HG02763 (cell line): ENCODE results near the gene PMM1.
"Not testable (repeated sequence)": the region's sequence is repeated elsewhere in the genome, so short reads cannot be mapped to it uniquely, and the experiment has no call there.

Experiments used
- ATAC-seq: cut with Tn5 transposase; IDR thresholded peaks from one replicate; pipeline ENCODE4 v1.9.1; 2021; ENCODE audit warnings: mild to moderate bottlenecking, moderate library complexity; ENCODE audit not compliant: unreplicated experiment

Gene PMM1

GRCh38 chr22:41589391-41590241, at the start of gene PMM1:
Gene PMM1 (minus strand): TSS chr22:41589840. CDS start chr22:41589805, 35 bp downstream.
- ATAC-seq: peak; percentile 95

- no peak for ATAC-seq
These were observed 49.1 kb upstream of the PMM1 start for GRCh38 chr22:41638748-41639147.

GRCh38 chr22:41638124-41638523, 48.5 kb upstream of the PMM1 start:
- no peak for ATAC-seq

GRCh38 chr22:41637623-41638022, 48.0 kb upstream of the PMM1 start:
- not testable (repeated sequence) for ATAC-seq

GRCh38 chr22:41636467-41636866, 46.8 kb upstream of the PMM1 start:
- no peak for ATAC-seq

- ATAC-seq: not testable (repeated sequence)
These were observed 45.0 kb upstream of the PMM1 start for GRCh38 chr22:41634610-41635009.

GRCh38 chr22:41631615-41632014, 42.0 kb upstream of the PMM1 start:
- ATAC-seq: not testable (repeated sequence)

GRCh38 chr22:41631115-41631514, 41.5 kb upstream of the PMM1 start:
- ATAC-seq: not testable (repeated sequence)

GRCh38 chr22:41625577-41625976, 35.9 kb upstream of the PMM1 start:
- ATAC-seq: no peak

- no peak for ATAC-seq
These were observed 32.2 kb upstream of the PMM1 start for GRCh38 chr22:41621911-41622179.

GRCh38 chr22:41621099-41621910, 31.7 kb upstream of the PMM1 start, which contains the start of gene XRCC6:
Gene XRCC6 (plus strand): TSS chr22:41621295. CDS start chr22:41622005, 710 bp downstream.
- peak; percentile 82 for ATAC-seq

GRCh38 chr22:41620589-41621098, 31.0 kb upstream of the PMM1 start, which contains the start of gene DESI1:
Gene DESI1 (minus strand): TSS chr22:41621043. CDS start chr22:41620839, 204 bp downstream.
- no peak for ATAC-seq

- ATAC-seq: no peak
These were observed 30.4 kb upstream of the PMM1 start for GRCh38 chr22:41619979-41620588.

GRCh38 chr22:41613456-41613855, 23.8 kb upstream of the PMM1 start:
- no peak for ATAC-seq

- ATAC-seq: no peak
These were observed 23.1 kb upstream of the PMM1 start for GRCh38 chr22:41612603-41613306.

- no peak for ATAC-seq
These were observed 18.7 kb upstream of the PMM1 start for GRCh38 chr22:41608386-41608785.

- ATAC-seq: peak; percentile 48
These were observed 14.3 kb upstream of the PMM1 start for GRCh38 chr22:41603873-41604332.

GRCh38 chr22:41600976-41601375, 11.3 kb upstream of the PMM1 start:
- no peak for ATAC-seq

- ATAC-seq: no peak
These were observed 9.4 kb upstream of the PMM1 start for GRCh38 chr22:41598891-41599635.

GRCh38 chr22:41598081-41598480, 8.4 kb upstream of the PMM1 start:
- no peak for ATAC-seq
